Measurements from ENCODE around the gene PAX8.

Gene PAX8

DNA sequence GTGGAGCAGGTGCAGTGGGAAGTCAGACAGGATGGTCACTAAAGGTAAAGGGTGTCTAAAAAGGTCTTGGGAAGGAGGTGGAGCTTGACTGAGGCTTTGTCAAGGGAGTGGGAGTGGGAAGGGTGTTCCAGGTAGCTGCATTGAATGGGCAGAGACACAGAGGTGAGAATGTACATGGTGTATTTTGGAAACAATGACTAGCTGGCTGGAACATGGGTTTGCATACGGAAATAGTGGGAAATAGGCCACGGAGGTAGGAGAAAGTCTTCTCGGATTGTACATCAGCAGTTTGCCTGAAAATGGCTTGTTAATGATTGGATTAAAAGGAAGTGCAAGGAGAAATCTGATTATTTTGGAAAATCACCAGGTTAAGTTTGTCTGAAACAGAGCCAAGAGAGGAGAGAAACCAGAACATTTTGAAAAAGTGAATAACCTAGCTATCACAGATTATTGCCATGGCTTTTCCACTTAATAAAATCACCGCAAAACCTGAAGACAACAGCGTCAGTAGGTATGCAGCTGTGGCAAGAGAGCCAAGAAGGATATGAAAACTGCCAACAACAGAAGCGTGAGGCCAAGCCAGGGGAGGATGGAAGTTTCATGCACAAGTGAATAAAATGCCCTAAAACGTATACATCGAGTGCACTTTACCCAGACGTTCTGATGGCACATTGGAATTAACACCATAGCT, 13.9 kb downstream of the PAX8 start:
- H3F3A ChIP-seq (ENCODE audit: insufficient read depth) = no peaks in the 10 kb centered on the region
- no peaks in the 10 kb centered on the region for H3K9me3 ChIP-seq (ENCODE audit: insufficient read depth, low read length)
- H3K4me3 ChIP-seq (ENCODE audit: insufficient read depth, low read length, poor library complexity, severe bottlenecking) = no peak overlapping the region
- H3K79me2 ChIP-seq (ENCODE audit: insufficient read depth, low read length) = no peaks in the 10 kb centered on the region
- H3K27ac ChIP-seq (ENCODE audit: low read depth, low read length) = no peak overlapping the region
- H4K20me1 ChIP-seq (ENCODE audit: low read depth, low read length) = no peaks in the 10 kb centered on the region
- H3K27me3 ChIP-seq (ENCODE audit: low read length) = no peaks in the 10 kb centered on the region
- TF ChIP-seq, protein P1, sequence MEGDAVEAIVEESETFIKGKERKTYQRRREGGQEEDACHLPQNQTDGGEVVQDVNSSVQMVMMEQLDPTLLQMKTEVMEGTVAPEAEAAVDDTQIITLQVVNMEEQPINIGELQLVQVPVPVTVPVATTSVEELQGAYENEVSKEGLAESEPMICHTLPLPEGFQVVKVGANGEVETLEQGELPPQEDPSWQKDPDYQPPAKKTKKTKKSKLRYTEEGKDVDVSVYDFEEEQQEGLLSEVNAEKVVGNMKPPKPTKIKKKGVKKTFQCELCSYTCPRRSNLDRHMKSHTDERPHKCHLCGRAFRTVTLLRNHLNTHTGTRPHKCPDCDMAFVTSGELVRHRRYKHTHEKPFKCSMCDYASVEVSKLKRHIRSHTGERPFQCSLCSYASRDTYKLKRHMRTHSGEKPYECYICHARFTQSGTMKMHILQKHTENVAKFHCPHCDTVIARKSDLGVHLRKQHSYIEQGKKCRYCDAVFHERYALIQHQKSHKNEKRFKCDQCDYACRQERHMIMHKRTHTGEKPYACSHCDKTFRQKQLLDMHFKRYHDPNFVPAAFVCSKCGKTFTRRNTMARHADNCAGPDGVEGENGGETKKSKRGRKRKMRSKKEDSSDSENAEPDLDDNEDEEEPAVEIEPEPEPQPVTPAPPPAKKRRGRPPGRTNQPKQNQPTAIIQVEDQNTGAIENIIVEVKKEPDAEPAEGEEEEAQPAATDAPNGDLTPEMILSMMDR (IDR thresholded peaks at IDR 0.05; ENCODE audit: insufficient read depth, low read length, poor library complexity, severe bottlenecking) = no peak
- TF ChIP-seq EZH2phosphoT487 (conservative IDR thresholded peaks at IDR 0.05; ENCODE audit: low read length) = no peak
- H2AFZ ChIP-seq (ENCODE audit: low read depth, low read length, severe bottlenecking) = no peak overlapping the region
- no peak overlapping the region for H3K4me2 ChIP-seq (ENCODE audit: low read depth, low read length, poor library complexity, severe bottlenecking)
- no peak overlapping the region for H3K9ac ChIP-seq (ENCODE audit: low read length)
- H3K9me2 ChIP-seq (replicated peaks; ENCODE audit: insufficient read depth, low read length) = no peaks in the 10 kb centered on the region
- H3K36me3 ChIP-seq (ENCODE audit: low read length) = no peaks in the 10 kb centered on the region

DNA sequence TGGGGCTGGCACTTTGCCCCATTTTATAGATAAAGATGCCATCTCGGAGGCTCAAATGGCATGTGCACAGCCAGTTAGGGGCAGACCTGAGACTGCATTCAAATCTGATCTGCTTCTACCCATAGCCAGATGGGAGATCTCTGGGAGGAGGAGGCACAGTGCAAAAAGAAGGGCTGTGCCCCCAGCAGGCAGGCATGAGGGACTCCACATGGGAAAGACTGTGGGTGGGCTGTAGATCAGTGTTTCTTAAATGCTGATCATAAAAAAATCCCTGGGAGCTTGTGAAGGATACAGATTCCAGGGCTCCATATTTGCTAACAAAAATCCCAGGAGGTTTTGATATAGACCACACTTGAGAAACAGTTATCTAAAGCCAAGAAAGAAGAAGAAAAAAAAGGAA, 15.2 kb downstream of the PAX8 start:
- Histone ChIP-seq H3K27me3 (ENCODE audit: low read length) (no peaks in the 10 kb centered on the region), H3K79me2 (ENCODE audit: insufficient read depth, low read length) (no peaks in the 10 kb centered on the region)

GRCh38 chr2:113260991-113261390, 17.7 kb downstream of the PAX8 start:
- no peak overlapping the region for H3K9ac ChIP-seq (ENCODE audit: low read length)
- H3K4me3 ChIP-seq (ENCODE audit: insufficient read depth, low read length, poor library complexity, severe bottlenecking) = no peak overlapping the region
- no peaks in the 10 kb centered on the region for H4K20me1 ChIP-seq (ENCODE audit: low read depth, low read length)
- no peaks in the 10 kb centered on the region for H3K27me3 ChIP-seq (ENCODE audit: low read length)
- H3F3A ChIP-seq (ENCODE audit: insufficient read depth) = no peaks in the 10 kb centered on the region
- H3K79me2 ChIP-seq (ENCODE audit: insufficient read depth, low read length) = no peaks in the 10 kb centered on the region
- H3K4me2 ChIP-seq (ENCODE audit: low read depth, low read length, poor library complexity, severe bottlenecking) = no peak overlapping the region
- no peak for TF ChIP-seq EZH2phosphoT487 (conservative IDR thresholded peaks at IDR 0.05; ENCODE audit: low read length)
- TF ChIP-seq, protein P1 (IDR thresholded peaks at IDR 0.05; ENCODE audit: insufficient read depth, low read length, poor library complexity, severe bottlenecking) = no peak
- no peak overlapping the region for H2AFZ ChIP-seq (ENCODE audit: low read depth, low read length, severe bottlenecking)
- no peaks in the 10 kb centered on the region for H3K9me3 ChIP-seq (ENCODE audit: insufficient read depth, low read length)
- H3K27ac ChIP-seq (ENCODE audit: low read depth, low read length) = no peak overlapping the region
- H3K36me3 ChIP-seq (ENCODE audit: low read length) = no peaks in the 10 kb centered on the region
- H3K9me2 ChIP-seq (replicated peaks; ENCODE audit: insufficient read depth, low read length) = no peaks in the 10 kb centered on the region

More for the DNA sequence above, 15.2 kb downstream of the PAX8 start:
- Histone ChIP-seq H3F3A (ENCODE audit: insufficient read depth) (no peaks in the 10 kb centered on the region), H2AFZ (ENCODE audit: low read depth, low read length, severe bottlenecking) (no peak overlapping the region), H3K36me3 (ENCODE audit: low read length) (no peaks in the 10 kb centered on the region), H3K9ac (ENCODE audit: low read length) (no peak overlapping the region), H4K20me1 (ENCODE audit: low read depth, low read length) (no peaks in the 10 kb centered on the region), H3K4me3 (ENCODE audit: insufficient read depth, low read length, poor library complexity, severe bottlenecking) (no peak overlapping the region), H3K9me3 (ENCODE audit: insufficient read depth, low read length) (no peaks in the 10 kb centered on the region), H3K4me2 (ENCODE audit: low read depth, low read length, poor library complexity, severe bottlenecking) (no peak overlapping the region), H3K27ac (ENCODE audit: low read depth, low read length) (no peak overlapping the region), H3K9me2 (replicated peaks; ENCODE audit: insufficient read depth, low read length) (no peaks in the 10 kb centered on the region)
- TF ChIP-seq, protein P1 (IDR thresholded peaks at IDR 0.05; ENCODE audit: insufficient read depth, low read length, poor library complexity, severe bottlenecking) = no peak
- no peak for TF ChIP-seq EZH2phosphoT487 (conservative IDR thresholded peaks at IDR 0.05; ENCODE audit: low read length)
